SW 1271 (cell line): Measurements from ENCODE around the gene SYNGR3.
A peak's percentile ranks its signal among the peaks of the same experiment; 100 is the strongest.
"Not testable (repeated sequence)": the region's sequence is repeated elsewhere in the genome, so short reads cannot be mapped to it uniquely, and the experiment has no call there.

Experiments
- DNase-seq, 2 experiments: peaks; one replicate each; lab custom pipeline; 2025; lab: John Stamatoyannopoulos, UW

The SYNGR3 gene

GRCh38 chr16:1959269-1960039, 30.3 kb upstream of the SYNGR3 start, which contains the start of gene NDUFB10:
TSS of gene NDUFB10 (plus strand) at chr16:1959538. CDS start at chr16:1959625, 87 bp downstream.
- peak; percentile 50 to 72 for DNase-seq

- DNase-seq: peak in 1 of 2 experiments; percentile 48
Measured at GRCh38 chr16:1960665-1961630, 28.8 kb upstream of the SYNGR3 start.

GRCh38 chr16:1961651-1962067, 28.1 kb upstream of the SYNGR3 start:
- no peak for DNase-seq

GRCh38 chr16:1962161-1963153, 27.3 kb upstream of the SYNGR3 start:
- DNase-seq: not testable (repeated sequence)

- no peak for DNase-seq
Measured at GRCh38 chr16:1963806-1964505, 25.8 kb upstream of the SYNGR3 start.

- DNase-seq: peak; percentile 85 to 94
Measured at GRCh38 chr16:1964506-1965395, 25.0 kb upstream of the SYNGR3 start, which contains the start of gene RPS2. TSS of gene RPS2 (minus strand) at chr16:1964826. CDS start at chr16:1964625, 201 bp downstream.

GRCh38 chr16:1965396-1966001, 24.3 kb upstream of the SYNGR3 start:
- no peak for DNase-seq

- DNase-seq: no peak
Measured at GRCh38 chr16:1966460-1966859, 23.3 kb upstream of the SYNGR3 start, which contains the start of gene RNF151. TSS of gene RNF151 (plus strand) at chr16:1966856. CDS start at chr16:1966882, 26 bp downstream.

- DNase-seq: no peak
Measured at GRCh38 chr16:1968146-1968953, 21.4 kb upstream of the SYNGR3 start.

- peak; percentile 56 to 81 for DNase-seq
Measured at GRCh38 chr16:1971796-1972489, 17.8 kb upstream of the SYNGR3 start, which contains the start of gene TBL3. TSS of gene TBL3 (plus strand) at chr16:1972053. CDS start at chr16:1972165, 112 bp downstream.

GRCh38 chr16:1972490-1972877, 17.3 kb upstream of the SYNGR3 start:
- DNase-seq: no peak

- no peak for DNase-seq
Measured at GRCh38 chr16:1973461-1974156, 16.2 kb upstream of the SYNGR3 start.

GRCh38 chr16:1974157-1975070, 15.4 kb upstream of the SYNGR3 start:
- no peak for DNase-seq

GRCh38 chr16:1975432-1976215, 14.1 kb upstream of the SYNGR3 start:
- no peak for DNase-seq

- no peak for DNase-seq
Measured at GRCh38 chr16:1976216-1976520, 13.6 kb upstream of the SYNGR3 start.
